AG04450 (cell line): Measurements from ENCODE around the gene GPC3. TPM values are rescaled to one million over a fixed set of nuclear protein-coding genes. Genes with fewer than 3 reads are reported as not detected.

ENCODE experiments used
- CTCF ChIA-PET: fragments of 300-600, 350-600 bp; formaldehyde crosslinking; extraction: SDS; loops from one replicate; lab custom pipeline; 2022; ENCODE audit warnings: antibody characterized with exemption, inconsistent platforms; lab: Charles Lee
- POLR2A ChIA-PET: fragments of 350-600 bp; formaldehyde crosslinking; extraction: SDS; loops from one replicate; lab custom pipeline; 2021; ENCODE audit warnings: antibody characterized with exemption, inconsistent platforms; lab: Yijun Ruan, JAX
- DNase-seq: peaks from one replicate; pipeline ENCODE4 v3.0.0-alpha.2; 2011; ENCODE audit warnings: low read depth, low spot score
- H3K27ac ChIP-seq: one replicate; pipeline ENCODE4 v1.5.1; 2012; ENCODE audit warnings: low read depth, low read length, control low read depth
- H3K27me3 ChIP-seq: one replicate; pipeline ENCODE4 v1.6.0; 2012; ENCODE audit warnings: low read length; ENCODE audit not compliant: control insufficient read depth, insufficient read depth
- H3K4me3 ChIP-seq: 2 replicates; pipeline ENCODE4 v1.5.1; 2011; ENCODE audit warnings: mild to moderate bottlenecking, low read depth, low read length, control low read depth
- H3K9me3 ChIP-seq: 2 replicates; pipeline ENCODE4 v1.5.1; 2012; ENCODE audit warnings: low read length; ENCODE audit not compliant: control insufficient read depth, insufficient read depth
- CTCF ChIP-seq: IDR thresholded peaks from 2 replicates; pipeline ENCODE4 v1.5.1; 2011; ENCODE audit warnings: low read depth, low read length, control low read depth, inconsistent platforms
- polyA plus RNA-seq: library from polyadenylated mRNA; depleted of rRNA; stranded (reverse); fragments of >200 nt; gene quantifications from 2 replicates; pipeline ENCODE4 v1.2.3, GENCODE V29; 2011

The GPC3 gene
- polyA plus RNA-seq, 1 experiment = not detected

GRCh38 chrX:134013524-134013923 is 28.1 kb upstream of the GPC3 start:
- POLR2A ChIA-PET = no interaction called here
- CTCF ChIA-PET = no interaction called here
- no peak for TF ChIP-seq CTCF
- H3K4me3 ChIP-seq = no peak overlapping the region
- no peak for DNase-seq
- H3K27ac ChIP-seq = no peak overlapping the region
- no peaks in the 10 kb centered on the region for H3K9me3 ChIP-seq
- no peaks in the 10 kb centered on the region for H3K27me3 ChIP-seq

- CTCF ChIA-PET = interaction anchor here (1.6 kb wide), 1 partner anchor 14 kb away, joined by 3 read pairs; no protein-coding TSS in a partner anchor
- H3K27ac ChIP-seq = no peak overlapping the region
- H3K4me3 ChIP-seq = no peak overlapping the region
- no peak for DNase-seq
- H3K9me3 ChIP-seq = no peaks in the 10 kb centered on the region
- no peak for TF ChIP-seq CTCF
- POLR2A ChIA-PET = no interaction called here
- H3K27me3 ChIP-seq = no peaks in the 10 kb centered on the region
These were observed 27.7 kb upstream of the GPC3 start for GRCh38 chrX:134013092-134013497.

- no peak for TF ChIP-seq CTCF
- H3K27ac ChIP-seq = no peak overlapping the region
- H3K27me3 ChIP-seq = no peaks in the 10 kb centered on the region
- CTCF ChIA-PET = no interaction called here
- DNase-seq = no peak
- POLR2A ChIA-PET = no interaction called here
- no peak overlapping the region for H3K4me3 ChIP-seq
- no peaks in the 10 kb centered on the region for H3K9me3 ChIP-seq
These were observed 25.3 kb upstream of the GPC3 start for GRCh38 chrX:134010690-134011089.

GRCh38 chrX:134007716-134008115 is 22.3 kb upstream of the GPC3 start:
- Histone ChIP-seq H3K4me3 (no peak overlapping the region), H3K27me3 (no peaks in the 10 kb centered on the region), H3K9me3 (no peaks in the 10 kb centered on the region), H3K27ac (no peak overlapping the region)
- POLR2A ChIA-PET = no interaction called here
- CTCF ChIA-PET = no interaction called here
- DNase-seq = no peak
- TF ChIP-seq CTCF = no peak

GRCh38 chrX:134006484-134007161 is 21.2 kb upstream of the GPC3 start:
- Histone ChIP-seq H3K9me3 (no peaks in the 10 kb centered on the region), H3K27me3 (no peaks in the 10 kb centered on the region), H3K27ac (no peak overlapping the region), H3K4me3 (no peak overlapping the region)
- POLR2A ChIA-PET = no interaction called here
- CTCF ChIA-PET = no interaction called here
- no peak for DNase-seq
- no peak for TF ChIP-seq CTCF
